Posterior vena cava (tissue), 2 donors: Measurements from ENCODE around the gene GRK6. TPM values are rescaled to one million over a fixed set of nuclear protein-coding genes. Genes with fewer than 3 reads are reported as not detected.

Experiments
- DNase-seq: peaks from one replicate; pipeline ENCODE4 v3.0.0-alpha.2; 2020; ENCODE audit warnings: low spot score
- intact Hi-C, 2 donors: fragments of 100-400 bp; cut with DNase I; formaldehyde crosslinking; loops; one replicate each; pipeline versions ENCODE4 v1.14.1 to v1.14.2; 2022 to 2023
- long read RNA-seq, 2 donors: library from polyadenylated mRNA; unstranded; transcript quantifications; one replicate each; pipeline ENCODE4 v2.0.0, GENCODE V29; 2020 to 2021
- total RNA-seq, 2 donors: library from RNA; stranded (reverse); fragmentation: NEBNext Ultra II Directional; extraction: Animal tissue kit (Norgen Biotek cat#: 25700); gene quantifications; one replicate each; pipeline ENCODE4 v1.2.1, GENCODE V29; 2021
- donor health status: DM: yes; HTN: yes; CAD: no.
- donor health status: DM: yes; HTN: yes; CAD: no.

The GRK6 gene
- total RNA-seq = 10 to 100 TPM; 22.9 to 28.2 TPM
- long read RNA-seq, donor 1, transcript GRK6-201 (16 exons, 2,939 nt) = major isoform, 5 of 17 reads
- long read RNA-seq, donor 1, partial matches to known transcripts = 3 of 17 reads
- long read RNA-seq, donor 1, other reads (novel, unspliced or antisense) = 4 of 17 reads
- long read RNA-seq, donor 2, partial matches to known transcripts = 8 of 12 reads
- long read RNA-seq, donor 2, other reads (novel, unspliced or antisense) = 4 of 12 reads

- DNase-seq = peak; percentile 87
- intact Hi-C loops = no loop called here
Measured at GRCh38 chr5:177426566-177427210, at the start of gene GRK6. TSS of gene GRK6 (plus strand) at chr5:177426676. CDS start at chr5:177426846, 170 bp downstream.

- intact Hi-C loops = no loop called here
- DNase-seq = no peak
Measured at GRCh38 chr5:177377851-177378776, 48.4 kb upstream of the GRK6 start.

GRCh38 chr5:177378884-177379883, 47.3 kb upstream of the GRK6 start:
- intact Hi-C loops = no loop called here
- no peak for DNase-seq

GRCh38 chr5:177380805-177381126, 45.7 kb upstream of the GRK6 start:
- no peak for DNase-seq
- intact Hi-C loops = loop anchor here in 1 of 2 donors (10.0 kb wide), 1 partner anchor 66 kb away; the partner anchor contains the start of gene MXD3

GRCh38 chr5:177382423-177383029, 44.0 kb upstream of the GRK6 start:
- intact Hi-C loops = loop anchor here in 1 of 2 donors (10.0 kb wide), 1 partner anchor 68 kb away; the partner anchor contains the start of gene MXD3

GRCh38 chr5:177383181-177383580, 43.3 kb upstream of the GRK6 start:
- intact Hi-C loops = loop anchor here in 1 of 2 donors (10.0 kb wide), 1 partner anchor 68 kb away; the partner anchor contains the start of gene MXD3
- DNase-seq = no peak

More at GRCh38 chr5:177382423-177383029, 44.0 kb upstream of the GRK6 start:
- DNase-seq = no peak

GRCh38 chr5:177384134-177384533, 42.3 kb upstream of the GRK6 start, which contains the start of gene SLC34A1:
TSS of gene SLC34A1 (plus strand) at chr5:177384434. CDS start at chr5:177385742, 1,308 bp downstream.
- intact Hi-C loops = loop anchor here in 1 of 2 donors (10.0 kb wide), 1 partner anchor 69 kb away; the partner anchor contains the start of gene MXD3

GRCh38 chr5:177385720-177386119, 40.8 kb upstream of the GRK6 start:
- intact Hi-C loops = loop anchor here in 1 of 2 donors (10.0 kb wide), 1 partner anchor 71 kb away; the partner anchor contains the start of gene MXD3
- DNase-seq = no peak

More at GRCh38 chr5:177384134-177384533, 42.3 kb upstream of the GRK6 start, which contains the start of gene SLC34A1:
- no peak for DNase-seq

GRCh38 chr5:177386542-177386941, 39.9 kb upstream of the GRK6 start:
- DNase-seq = no peak
- intact Hi-C loops = loop anchor here in 1 of 2 donors (10.0 kb wide), 1 partner anchor 72 kb away; the partner anchor contains the start of gene MXD3

- intact Hi-C loops = loop anchor here in 1 of 2 donors (10.0 kb wide), 1 partner anchor 73 kb away; the partner anchor contains the start of gene MXD3
Measured at GRCh38 chr5:177387405-177387804, 39.1 kb upstream of the GRK6 start.

GRCh38 chr5:177388521-177389052, 37.9 kb upstream of the GRK6 start:
- DNase-seq = no peak
- intact Hi-C loops = loop anchor here (1.0 to 10.0 kb wide), 2 partner anchors 18 to 74 kb away; partner anchors contain the start of gene MXD3 (in 1 of the 2)

More at GRCh38 chr5:177387405-177387804, 39.1 kb upstream of the GRK6 start:
- DNase-seq = no peak

- DNase-seq = no peak
- intact Hi-C loops = loop anchor here in 1 of 2 donors (5.0 to 10.0 kb wide), 2 partner anchors 75 to 108 kb away; partner anchors contain the start of genes MXD3 and PDLIM7
Measured at GRCh38 chr5:177389241-177390169, 37.0 kb upstream of the GRK6 start.

- intact Hi-C loops = loop anchor here in 1 of 2 donors (5.0 kb wide), 1 partner anchor 107 kb away; the partner anchor contains the start of gene PDLIM7
- DNase-seq = peak; percentile 91
Measured at GRCh38 chr5:177390363-177391300, 35.8 kb upstream of the GRK6 start.

GRCh38 chr5:177392765-177393164, 33.7 kb upstream of the GRK6 start:
- intact Hi-C loops = loop anchor here (2.0 to 5.0 kb wide), 2 partner anchors 105 to 108 kb away; partner anchors contain the start of gene PDLIM7 (in 1 of the 2)
- DNase-seq = no peak
